ENCODE data around the gene GATAD2A.

- TF ChIP-seq MAFK (IDR thresholded peaks at IDR 0.05; ENCODE audit: low read depth, low read length) (no peak), E2F6 (IDR thresholded peaks at IDR 0.05) (no peak), TCF12 (IDR thresholded peaks at IDR 0.05; ENCODE audit: low read depth, low read length) (no peak), USF2 (IDR thresholded peaks at IDR 0.05; ENCODE audit: low read length) (no peak), RFX5 (IDR thresholded peaks at IDR 0.05; ENCODE audit: borderline replicate concordance, low read depth, low read length) (no peak), CTCF (IDR thresholded peaks at IDR 0.05; ENCODE audit: control extremely low read depth in 1 of 3, insufficient read depth in 1 of 3, low read depth in 1 of 3, low read length in 3 of 3) (no peak), SP4 (IDR thresholded peaks at IDR 0.05; ENCODE audit: low read length) (no peak), POLR2A (IDR thresholded peaks at IDR 0.05; ENCODE audit: control extremely low read depth in 1 of 2, low read depth in 2 of 2, low read length in 2 of 2) (no peak), BACH1 (IDR thresholded peaks at IDR 0.05; ENCODE audit: low read length) (no peak), CHD2 (IDR thresholded peaks at IDR 0.05; ENCODE audit: low read length) (no peak)
Observed at GRCh38 chr19:19452243-19453124, 47.0 kb downstream of the GATAD2A start.

All from H1 (cell line).